Measurements from ENCODE around the gene RNPEPL1.

Gene RNPEPL1

DNA sequence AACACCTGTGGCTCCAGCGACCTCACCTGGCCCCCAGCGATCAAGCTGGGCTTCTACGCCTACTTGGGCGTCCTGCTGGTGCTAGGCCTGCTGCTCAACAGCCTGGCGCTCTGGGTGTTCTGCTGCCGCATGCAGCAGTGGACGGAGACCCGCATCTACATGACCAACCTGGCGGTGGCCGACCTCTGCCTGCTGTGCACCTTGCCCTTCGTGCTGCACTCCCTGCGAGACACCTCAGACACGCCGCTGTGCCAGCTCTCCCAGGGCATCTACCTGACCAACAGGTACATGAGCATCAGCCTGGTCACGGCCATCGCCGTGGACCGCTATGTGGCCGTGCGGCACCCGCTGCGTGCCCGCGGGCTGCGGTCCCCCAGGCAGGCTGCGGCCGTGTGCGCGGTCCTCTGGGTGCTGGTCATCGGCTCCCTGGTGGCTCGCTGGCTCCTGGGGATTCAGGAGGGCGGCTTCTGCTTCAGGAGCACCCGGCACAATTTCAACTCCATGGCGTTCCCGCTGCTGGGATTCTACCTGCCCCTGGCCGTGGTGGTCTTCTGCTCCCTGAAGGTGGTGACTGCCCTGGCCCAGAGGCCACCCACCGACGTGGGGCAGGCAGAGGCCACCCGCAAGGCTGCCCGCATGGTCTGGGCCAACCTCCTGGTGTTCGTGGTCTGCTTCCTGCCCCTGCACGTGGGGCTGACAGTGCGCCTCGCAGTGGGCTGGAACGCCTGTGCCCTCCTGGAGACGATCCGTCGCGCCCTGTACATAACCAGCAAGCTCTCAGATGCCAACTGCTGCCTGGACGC, 61.9 kb downstream of the RNPEPL1 start:
- ChIA-PET POLR2A (no interaction called here), CTCF (no interaction called here)
- TF ChIP-seq ZNF384 (IDR thresholded peaks at IDR 0.05): no peak
- TF ChIP-seq, protein P1, sequence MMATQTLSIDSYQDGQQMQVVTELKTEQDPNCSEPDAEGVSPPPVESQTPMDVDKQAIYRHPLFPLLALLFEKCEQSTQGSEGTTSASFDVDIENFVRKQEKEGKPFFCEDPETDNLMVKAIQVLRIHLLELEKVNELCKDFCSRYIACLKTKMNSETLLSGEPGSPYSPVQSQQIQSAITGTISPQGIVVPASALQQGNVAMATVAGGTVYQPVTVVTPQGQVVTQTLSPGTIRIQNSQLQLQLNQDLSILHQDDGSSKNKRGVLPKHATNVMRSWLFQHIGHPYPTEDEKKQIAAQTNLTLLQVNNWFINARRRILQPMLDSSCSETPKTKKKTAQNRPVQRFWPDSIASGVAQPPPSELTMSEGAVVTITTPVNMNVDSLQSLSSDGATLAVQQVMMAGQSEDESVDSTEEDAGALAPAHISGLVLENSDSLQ (IDR thresholded peaks at IDR 0.05): no peak
- no peak for TF ChIP-seq L3MBTL2 (conservative IDR thresholded peaks at IDR 0.05)
- TF ChIP-seq HDGF (IDR thresholded peaks at IDR 0.05; ENCODE audit: borderline replicate concordance): no peak
- no peak for TF ChIP-seq BHLHE40 (IDR thresholded peaks at IDR 0.05; ENCODE audit: borderline replicate concordance)
- TF ChIP-seq LEF1 (IDR thresholded peaks at IDR 0.05; ENCODE audit: borderline replicate concordance): no peak
- TF ChIP-seq ARNT (IDR thresholded peaks at IDR 0.05): no peak
- no peak for TF ChIP-seq CTBP1 (IDR thresholded peaks at IDR 0.05; ENCODE audit: borderline replicate concordance)
- TF ChIP-seq SP1 (IDR thresholded peaks at IDR 0.05): no peak
- no peak for TF ChIP-seq FOXM1 (IDR thresholded peaks at IDR 0.05; ENCODE audit: borderline replicate concordance)
- no peak for TF ChIP-seq SUZ12 (IDR thresholded peaks at IDR 0.05)
- TF ChIP-seq TARDBP (IDR thresholded peaks at IDR 0.05): no peak
- TF ChIP-seq NFRKB (IDR thresholded peaks at IDR 0.05): no peak
- no peak for TF ChIP-seq FOXK2 (IDR thresholded peaks at IDR 0.05)
- no peak for TF ChIP-seq ELF4 (IDR thresholded peaks at IDR 0.05)
- TF ChIP-seq FOXA1 (IDR thresholded peaks at IDR 0.05): no peak
- DNase-seq (ENCODE audit: extremely low spot score): no peak
